ENCODE results near the gene RPN2.

Gene RPN2

DNA sequence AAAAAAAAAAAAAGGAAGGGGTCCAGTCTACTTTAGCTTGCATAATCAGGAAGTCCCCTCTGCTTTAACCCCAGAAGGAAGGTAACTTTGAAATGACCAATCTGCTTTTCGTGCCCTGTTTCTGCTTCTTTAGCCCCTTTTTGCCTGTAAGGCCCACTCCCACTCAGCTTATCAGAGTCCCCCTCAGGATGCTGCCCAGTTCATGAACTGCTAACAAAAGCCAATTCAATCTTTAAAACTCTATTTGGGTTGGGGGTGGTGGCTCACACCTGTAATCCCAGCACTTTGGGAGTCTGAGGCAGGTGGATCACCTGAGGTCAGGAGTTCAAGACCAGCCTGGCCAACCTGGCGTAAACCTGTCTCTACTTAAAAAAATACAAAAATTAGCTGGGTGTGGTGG lies 70.2 kb downstream of the RPN2 start:
- H3K9me2 ChIP-seq (replicated peaks; ENCODE audit: insufficient read depth, low read length), result no peaks in the 10 kb centered on the region
- TF ChIP-seq EZH2phosphoT487 (conservative IDR thresholded peaks at IDR 0.05; ENCODE audit: low read length), result no peak
- TF ChIP-seq, protein P1, sequence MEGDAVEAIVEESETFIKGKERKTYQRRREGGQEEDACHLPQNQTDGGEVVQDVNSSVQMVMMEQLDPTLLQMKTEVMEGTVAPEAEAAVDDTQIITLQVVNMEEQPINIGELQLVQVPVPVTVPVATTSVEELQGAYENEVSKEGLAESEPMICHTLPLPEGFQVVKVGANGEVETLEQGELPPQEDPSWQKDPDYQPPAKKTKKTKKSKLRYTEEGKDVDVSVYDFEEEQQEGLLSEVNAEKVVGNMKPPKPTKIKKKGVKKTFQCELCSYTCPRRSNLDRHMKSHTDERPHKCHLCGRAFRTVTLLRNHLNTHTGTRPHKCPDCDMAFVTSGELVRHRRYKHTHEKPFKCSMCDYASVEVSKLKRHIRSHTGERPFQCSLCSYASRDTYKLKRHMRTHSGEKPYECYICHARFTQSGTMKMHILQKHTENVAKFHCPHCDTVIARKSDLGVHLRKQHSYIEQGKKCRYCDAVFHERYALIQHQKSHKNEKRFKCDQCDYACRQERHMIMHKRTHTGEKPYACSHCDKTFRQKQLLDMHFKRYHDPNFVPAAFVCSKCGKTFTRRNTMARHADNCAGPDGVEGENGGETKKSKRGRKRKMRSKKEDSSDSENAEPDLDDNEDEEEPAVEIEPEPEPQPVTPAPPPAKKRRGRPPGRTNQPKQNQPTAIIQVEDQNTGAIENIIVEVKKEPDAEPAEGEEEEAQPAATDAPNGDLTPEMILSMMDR (IDR thresholded peaks at IDR 0.05; ENCODE audit: insufficient read depth, low read length, poor library complexity, severe bottlenecking), result no peak
- no peaks in the 10 kb centered on the region for H3K36me3 ChIP-seq (ENCODE audit: low read length)
- no peaks in the 10 kb centered on the region for H4K20me1 ChIP-seq (ENCODE audit: low read depth, low read length)
- no peak overlapping the region for H3K4me3 ChIP-seq (ENCODE audit: insufficient read depth, low read length, poor library complexity, severe bottlenecking)
- H2AFZ ChIP-seq (ENCODE audit: low read depth, low read length, severe bottlenecking), result no peak overlapping the region
- no peak overlapping the region for H3K4me2 ChIP-seq (ENCODE audit: low read depth, low read length, poor library complexity, severe bottlenecking)
- H3K79me2 ChIP-seq (ENCODE audit: insufficient read depth, low read length), result no peaks in the 10 kb centered on the region
- no peaks in the 10 kb centered on the region for H3F3A ChIP-seq (ENCODE audit: insufficient read depth)
- H3K27ac ChIP-seq (ENCODE audit: low read depth, low read length), result no peak overlapping the region
- H3K9ac ChIP-seq (ENCODE audit: low read length), result no peak overlapping the region
- no peaks in the 10 kb centered on the region for H3K27me3 ChIP-seq (ENCODE audit: low read length)
- H3K9me3 ChIP-seq (ENCODE audit: insufficient read depth, low read length), result no peaks in the 10 kb centered on the region

DNA sequence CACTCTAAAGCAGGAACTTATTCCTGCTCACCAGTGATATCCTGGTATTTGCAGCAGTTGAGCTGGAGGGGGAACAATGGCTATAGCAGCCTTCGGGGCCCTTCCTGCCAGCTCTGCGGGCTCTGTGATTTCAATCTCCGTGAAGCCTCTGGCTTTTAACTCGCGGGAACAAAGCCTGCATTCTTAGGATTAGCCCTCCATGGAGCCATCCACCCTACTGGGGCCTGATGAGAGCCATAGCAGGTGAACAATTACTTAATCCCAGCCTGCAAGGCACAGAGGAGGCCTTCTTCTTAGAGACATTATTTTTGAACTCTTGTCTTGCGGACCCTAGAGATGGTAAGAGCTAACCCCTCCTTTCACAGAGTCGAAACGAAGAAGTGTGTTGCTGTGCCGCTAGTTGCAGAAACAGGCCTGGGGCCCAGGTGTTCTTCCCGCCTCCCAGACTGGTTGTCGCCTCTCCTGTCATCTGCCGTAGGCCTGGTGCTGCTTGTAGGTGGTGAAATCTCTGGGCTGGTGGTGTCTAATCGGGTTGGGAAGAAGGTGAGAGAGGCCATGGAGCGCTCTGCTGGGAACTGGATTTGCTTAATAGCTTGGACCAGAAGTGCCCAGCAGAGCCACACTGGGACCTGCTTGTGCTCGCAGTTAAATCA lies 72.8 kb downstream of the RPN2 start:
- Histone ChIP-seq H3K9me3 (ENCODE audit: insufficient read depth, low read length) (no peaks in the 10 kb centered on the region), H3K4me3 (ENCODE audit: insufficient read depth, low read length, poor library complexity, severe bottlenecking) (no peak overlapping the region), H3F3A (ENCODE audit: insufficient read depth) (no peaks in the 10 kb centered on the region), H3K9me2 (replicated peaks; ENCODE audit: insufficient read depth, low read length) (no peaks in the 10 kb centered on the region), H3K4me2 (ENCODE audit: low read depth, low read length, poor library complexity, severe bottlenecking) (no peak overlapping the region), H3K9ac (ENCODE audit: low read length) (no peak overlapping the region), H3K27me3 (ENCODE audit: low read length) (no peaks in the 10 kb centered on the region), H3K79me2 (ENCODE audit: insufficient read depth, low read length) (no peaks in the 10 kb centered on the region), H3K27ac (ENCODE audit: low read depth, low read length) (no peak overlapping the region), H3K36me3 (ENCODE audit: low read length) (no peaks in the 10 kb centered on the region), H4K20me1 (ENCODE audit: low read depth, low read length) (no peaks in the 10 kb centered on the region), H2AFZ (ENCODE audit: low read depth, low read length, severe bottlenecking) (no peak overlapping the region)
- no peak for TF ChIP-seq EZH2phosphoT487 (conservative IDR thresholded peaks at IDR 0.05; ENCODE audit: low read length)
- TF ChIP-seq, protein P1 (IDR thresholded peaks at IDR 0.05; ENCODE audit: insufficient read depth, low read length, poor library complexity, severe bottlenecking), result no peak

DNA sequence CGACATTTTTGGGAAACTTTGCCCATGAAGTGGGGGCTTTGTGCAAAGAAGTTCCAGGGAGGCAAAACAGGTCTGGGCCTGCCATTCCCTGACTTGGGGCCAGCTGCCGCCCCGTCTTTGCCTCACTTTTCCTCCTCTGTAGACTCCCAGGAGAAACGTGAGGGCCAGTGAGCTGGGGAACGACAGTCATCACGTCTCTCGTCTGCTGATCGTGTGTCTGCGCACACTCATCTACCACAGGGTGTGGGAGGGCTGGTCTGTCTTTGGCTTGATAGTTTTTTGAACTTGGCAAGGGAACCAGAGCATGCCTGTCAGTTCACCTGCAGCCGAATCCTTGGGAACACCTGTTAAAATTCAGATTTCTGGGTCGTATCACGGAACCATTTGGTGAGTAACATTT lies 74.0 kb downstream of the RPN2 start:
- H3K27me3 ChIP-seq (ENCODE audit: low read length), result no peaks in the 10 kb centered on the region
- H3K4me3 ChIP-seq (ENCODE audit: insufficient read depth, low read length, poor library complexity, severe bottlenecking), result no peak overlapping the region
- no peaks in the 10 kb centered on the region for H3K9me3 ChIP-seq (ENCODE audit: insufficient read depth, low read length)
- H3K36me3 ChIP-seq (ENCODE audit: low read length), result no peaks in the 10 kb centered on the region
- H3K9ac ChIP-seq (ENCODE audit: low read length), result no peak overlapping the region
- H3K9me2 ChIP-seq (replicated peaks; ENCODE audit: insufficient read depth, low read length), result no peaks in the 10 kb centered on the region
- H3K27ac ChIP-seq (ENCODE audit: low read depth, low read length), result no peak overlapping the region
- no peak overlapping the region for H3K4me2 ChIP-seq (ENCODE audit: low read depth, low read length, poor library complexity, severe bottlenecking)
- TF ChIP-seq, protein P1 (IDR thresholded peaks at IDR 0.05; ENCODE audit: insufficient read depth, low read length, poor library complexity, severe bottlenecking), result no peak
- TF ChIP-seq EZH2phosphoT487 (conservative IDR thresholded peaks at IDR 0.05; ENCODE audit: low read length), result no peak
- H4K20me1 ChIP-seq (ENCODE audit: low read depth, low read length), result no peaks in the 10 kb centered on the region
- H3F3A ChIP-seq (ENCODE audit: insufficient read depth), result no peaks in the 10 kb centered on the region
- H3K79me2 ChIP-seq (ENCODE audit: insufficient read depth, low read length), result no peaks in the 10 kb centered on the region
- no peak overlapping the region for H2AFZ ChIP-seq (ENCODE audit: low read depth, low read length, severe bottlenecking)

Data from SU-DHL-6 (cell line).